ENCODE measurements around the gene DSG1.

DNA sequence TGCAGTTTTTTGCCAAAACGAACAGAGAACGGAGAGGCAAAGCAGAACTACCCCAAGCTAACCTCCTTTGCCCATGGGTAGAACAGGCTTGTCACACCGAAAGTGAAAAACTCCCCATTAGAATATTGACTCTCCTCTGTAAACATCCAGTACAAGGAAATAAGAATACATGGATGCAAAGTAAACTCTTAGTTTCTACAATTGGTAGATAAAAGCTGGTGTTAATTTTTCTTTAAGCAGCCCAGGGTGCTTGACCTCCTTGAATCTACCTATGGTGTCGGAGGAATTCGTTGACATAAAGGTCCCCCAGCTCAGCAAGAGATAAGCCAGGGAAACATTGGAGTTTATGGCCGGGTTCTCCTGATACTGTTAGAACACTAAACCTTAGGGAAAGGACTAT lies 48.4 kb upstream of the DSG1 start:
- TF ChIP-seq TAF1 (IDR thresholded peaks at IDR 0.05; ENCODE audit: low read depth) (no peak), EZH2 (IDR thresholded peaks at IDR 0.05; ENCODE audit: borderline replicate concordance, insufficient read depth, low read length, poor library complexity, severe bottlenecking) (no peak), POLR2AphosphoS5 (IDR thresholded peaks at IDR 0.05) (no peak)
- TF ChIP-seq, protein P1, sequence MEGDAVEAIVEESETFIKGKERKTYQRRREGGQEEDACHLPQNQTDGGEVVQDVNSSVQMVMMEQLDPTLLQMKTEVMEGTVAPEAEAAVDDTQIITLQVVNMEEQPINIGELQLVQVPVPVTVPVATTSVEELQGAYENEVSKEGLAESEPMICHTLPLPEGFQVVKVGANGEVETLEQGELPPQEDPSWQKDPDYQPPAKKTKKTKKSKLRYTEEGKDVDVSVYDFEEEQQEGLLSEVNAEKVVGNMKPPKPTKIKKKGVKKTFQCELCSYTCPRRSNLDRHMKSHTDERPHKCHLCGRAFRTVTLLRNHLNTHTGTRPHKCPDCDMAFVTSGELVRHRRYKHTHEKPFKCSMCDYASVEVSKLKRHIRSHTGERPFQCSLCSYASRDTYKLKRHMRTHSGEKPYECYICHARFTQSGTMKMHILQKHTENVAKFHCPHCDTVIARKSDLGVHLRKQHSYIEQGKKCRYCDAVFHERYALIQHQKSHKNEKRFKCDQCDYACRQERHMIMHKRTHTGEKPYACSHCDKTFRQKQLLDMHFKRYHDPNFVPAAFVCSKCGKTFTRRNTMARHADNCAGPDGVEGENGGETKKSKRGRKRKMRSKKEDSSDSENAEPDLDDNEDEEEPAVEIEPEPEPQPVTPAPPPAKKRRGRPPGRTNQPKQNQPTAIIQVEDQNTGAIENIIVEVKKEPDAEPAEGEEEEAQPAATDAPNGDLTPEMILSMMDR (IDR thresholded peaks at IDR 0.05; ENCODE audit: poor library complexity, severe bottlenecking) = no peak
- TF ChIP-seq, protein P2, sequence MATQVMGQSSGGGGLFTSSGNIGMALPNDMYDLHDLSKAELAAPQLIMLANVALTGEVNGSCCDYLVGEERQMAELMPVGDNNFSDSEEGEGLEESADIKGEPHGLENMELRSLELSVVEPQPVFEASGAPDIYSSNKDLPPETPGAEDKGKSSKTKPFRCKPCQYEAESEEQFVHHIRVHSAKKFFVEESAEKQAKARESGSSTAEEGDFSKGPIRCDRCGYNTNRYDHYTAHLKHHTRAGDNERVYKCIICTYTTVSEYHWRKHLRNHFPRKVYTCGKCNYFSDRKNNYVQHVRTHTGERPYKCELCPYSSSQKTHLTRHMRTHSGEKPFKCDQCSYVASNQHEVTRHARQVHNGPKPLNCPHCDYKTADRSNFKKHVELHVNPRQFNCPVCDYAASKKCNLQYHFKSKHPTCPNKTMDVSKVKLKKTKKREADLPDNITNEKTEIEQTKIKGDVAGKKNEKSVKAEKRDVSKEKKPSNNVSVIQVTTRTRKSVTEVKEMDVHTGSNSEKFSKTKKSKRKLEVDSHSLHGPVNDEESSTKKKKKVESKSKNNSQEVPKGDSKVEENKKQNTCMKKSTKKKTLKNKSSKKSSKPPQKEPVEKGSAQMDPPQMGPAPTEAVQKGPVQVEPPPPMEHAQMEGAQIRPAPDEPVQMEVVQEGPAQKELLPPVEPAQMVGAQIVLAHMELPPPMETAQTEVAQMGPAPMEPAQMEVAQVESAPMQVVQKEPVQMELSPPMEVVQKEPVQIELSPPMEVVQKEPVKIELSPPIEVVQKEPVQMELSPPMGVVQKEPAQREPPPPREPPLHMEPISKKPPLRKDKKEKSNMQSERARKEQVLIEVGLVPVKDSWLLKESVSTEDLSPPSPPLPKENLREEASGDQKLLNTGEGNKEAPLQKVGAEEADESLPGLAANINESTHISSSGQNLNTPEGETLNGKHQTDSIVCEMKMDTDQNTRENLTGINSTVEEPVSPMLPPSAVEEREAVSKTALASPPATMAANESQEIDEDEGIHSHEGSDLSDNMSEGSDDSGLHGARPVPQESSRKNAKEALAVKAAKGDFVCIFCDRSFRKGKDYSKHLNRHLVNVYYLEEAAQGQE (IDR thresholded peaks at IDR 0.05; ENCODE audit: borderline replicate concordance) = no peak
